Raji (cell line): ENCODE results near the gene C17orf113.

Experiments used
- POLR2A ChIP-seq: IDR thresholded peaks from 2 replicates; pipeline ENCODE4 v1.6.1; 2011; ENCODE audit warnings: low read depth, low read length, control low read depth; ENCODE audit not compliant: insufficient read depth

The C17orf113 gene

GRCh38 chr17:42050393-42051012 is at the start of gene C17orf113:
Gene C17orf113, minus strand, starts transcription at chr17:42050601. Its CDS starts 7,225 bp downstream, at chr17:42043376.
- no peak for TF ChIP-seq POLR2A

DNA sequence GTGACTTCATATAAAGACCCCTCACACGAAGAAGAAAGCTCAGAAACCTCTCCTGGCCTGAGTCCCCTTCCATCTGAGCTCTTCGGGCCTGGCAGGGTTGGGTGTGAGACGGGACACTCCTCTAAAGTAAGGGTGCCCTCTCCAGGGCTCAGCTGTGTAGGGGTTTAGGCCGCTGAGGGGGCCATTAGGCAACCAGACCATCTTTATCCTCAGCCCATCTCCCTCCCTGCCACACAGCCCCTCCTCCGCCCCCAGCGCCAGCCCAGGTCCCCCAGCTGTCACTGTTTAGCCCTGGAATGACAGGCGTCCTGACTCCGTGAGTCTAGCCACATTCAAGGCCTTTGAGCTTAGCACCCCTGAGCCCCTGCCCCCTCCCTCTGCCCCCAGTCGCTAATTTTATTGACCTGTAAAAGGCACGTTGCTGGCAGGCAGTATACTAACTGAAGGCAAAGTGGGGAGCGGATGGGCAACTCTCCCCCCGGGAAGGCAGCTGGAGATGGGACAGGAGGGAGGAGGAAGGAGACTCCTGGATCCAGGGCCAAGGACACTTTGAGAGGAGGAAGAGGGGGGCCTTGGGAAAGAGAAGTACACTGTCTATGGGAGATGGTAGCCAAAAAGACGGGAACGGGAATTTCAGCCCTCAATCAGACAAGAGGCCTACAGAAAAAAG is 48.5 kb upstream of the C17orf113 start:
- no peak for TF ChIP-seq POLR2A

DNA sequence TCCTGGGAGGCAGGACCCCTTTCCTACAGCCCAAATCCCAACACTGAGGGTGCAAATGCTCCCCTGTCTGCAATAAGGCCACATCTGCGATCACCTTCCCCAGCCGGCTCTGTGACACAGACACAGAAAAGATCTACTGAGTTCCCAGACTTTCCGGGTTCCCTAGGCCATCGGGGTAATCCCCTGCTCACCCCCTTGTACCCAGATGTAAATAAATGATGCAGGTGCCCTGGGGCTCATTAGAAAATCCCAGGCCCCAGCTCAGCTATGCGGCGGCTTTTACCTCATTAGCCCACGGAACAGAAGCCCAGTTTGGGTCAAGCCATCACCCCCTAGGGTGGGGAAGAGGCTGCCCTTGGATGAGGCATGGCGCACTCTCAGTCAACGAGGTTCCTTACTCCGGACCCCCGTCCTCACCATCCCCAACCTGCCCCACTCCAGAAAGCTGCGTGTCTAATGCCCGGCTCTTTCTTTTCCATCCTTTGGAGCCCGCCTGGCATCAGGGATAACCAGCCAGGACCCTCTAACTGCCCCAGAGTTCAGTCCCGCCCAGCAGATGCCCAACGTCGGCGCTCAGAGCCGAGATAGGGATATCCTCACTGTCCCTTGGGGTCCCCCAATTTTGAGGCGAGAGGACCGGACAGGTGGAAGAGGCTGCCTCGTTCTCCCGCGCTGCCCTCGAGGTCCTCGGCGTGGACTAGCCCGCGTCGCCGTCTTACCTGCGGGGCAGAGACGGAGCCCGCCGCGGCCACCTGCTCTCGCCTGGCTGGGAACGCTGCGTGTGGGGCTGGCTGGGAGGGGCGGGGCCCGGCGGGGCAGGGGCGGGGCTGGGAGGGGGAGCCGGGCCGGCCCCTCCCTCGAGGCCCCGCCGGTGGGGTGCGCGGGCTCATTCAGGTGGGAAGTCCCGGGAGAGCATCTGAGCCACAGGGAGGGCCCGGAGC is 47.6 kb upstream of the C17orf113 start, which contains the start of gene ZNF385C:
Gene ZNF385C, minus strand, starts transcription at position 783 of the 941 bp plus-strand sequence. CDS start 35,417 bp downstream, outside the sequence.
- TF ChIP-seq POLR2A = no peak

DNA sequence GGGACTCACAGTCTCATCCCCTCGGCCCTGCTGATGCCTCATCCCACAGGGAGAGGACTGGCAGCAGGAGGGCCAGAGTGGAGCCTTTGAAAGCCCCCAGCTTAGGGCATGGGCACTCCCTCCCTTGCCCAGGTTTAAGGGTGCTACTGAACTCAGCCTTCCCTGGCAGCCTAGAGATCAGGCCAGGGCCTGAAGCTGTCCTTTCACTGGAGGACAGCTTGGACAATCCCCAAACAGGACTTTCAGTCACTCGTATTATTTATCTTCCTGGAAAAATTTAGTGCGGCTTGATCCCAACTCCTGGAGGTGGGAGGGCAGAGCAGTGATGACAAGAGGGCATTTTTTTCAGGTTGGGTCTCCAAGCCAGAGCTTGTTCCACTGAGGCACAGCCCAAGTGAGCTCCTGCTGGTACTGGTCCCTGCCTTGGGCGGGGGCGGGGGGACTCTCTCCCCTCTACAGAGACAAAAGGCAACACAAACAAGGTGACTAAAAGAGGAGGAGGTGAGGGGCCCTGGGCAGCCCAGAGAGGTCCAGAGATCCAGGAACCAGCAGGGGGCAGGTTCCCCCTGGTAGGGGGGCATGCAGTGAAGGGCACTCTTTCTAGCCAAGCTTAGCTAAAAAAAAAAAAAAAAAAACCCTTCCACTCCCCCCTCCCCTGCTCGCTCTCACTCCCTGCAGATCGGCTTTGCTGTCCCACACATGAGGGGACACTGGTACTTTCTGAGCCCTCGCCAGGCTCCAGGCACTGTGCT is 46.1 kb upstream of the C17orf113 start:
- TF ChIP-seq POLR2A = no peak

DNA sequence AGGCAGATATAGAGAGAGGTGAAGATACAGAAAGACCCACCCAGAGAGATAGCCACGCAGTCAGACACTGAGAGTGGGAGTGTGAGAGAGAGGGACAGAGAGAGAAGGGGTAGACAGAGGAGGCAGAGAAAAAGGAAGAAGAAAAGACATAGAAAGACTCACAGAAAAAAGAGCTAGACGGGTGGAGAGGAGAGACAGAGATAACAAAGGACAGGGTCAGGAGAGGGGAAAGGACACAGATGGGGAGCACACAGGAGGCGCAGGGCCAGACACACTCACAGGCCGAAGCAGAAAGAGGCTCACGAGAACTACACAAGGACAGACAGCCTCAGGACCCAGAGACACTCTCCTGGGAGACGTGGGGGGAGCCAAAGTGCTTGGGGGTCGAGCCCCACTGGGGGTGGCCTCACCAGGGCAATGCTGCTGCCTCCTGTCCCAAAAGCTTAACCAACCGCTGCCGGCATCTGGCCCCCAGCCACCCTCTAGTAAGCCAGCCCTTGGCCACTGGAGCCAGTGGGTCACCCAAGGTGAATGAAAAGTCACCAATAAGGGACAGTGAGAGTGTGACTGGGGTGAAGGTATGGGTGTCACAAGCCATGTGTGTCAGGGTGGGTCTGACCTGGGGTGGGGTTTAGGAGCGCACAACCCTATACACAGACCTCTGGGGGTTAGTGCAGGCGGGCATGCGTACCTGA is 44.1 kb upstream of the C17orf113 start:
- no peak for TF ChIP-seq POLR2A

DNA sequence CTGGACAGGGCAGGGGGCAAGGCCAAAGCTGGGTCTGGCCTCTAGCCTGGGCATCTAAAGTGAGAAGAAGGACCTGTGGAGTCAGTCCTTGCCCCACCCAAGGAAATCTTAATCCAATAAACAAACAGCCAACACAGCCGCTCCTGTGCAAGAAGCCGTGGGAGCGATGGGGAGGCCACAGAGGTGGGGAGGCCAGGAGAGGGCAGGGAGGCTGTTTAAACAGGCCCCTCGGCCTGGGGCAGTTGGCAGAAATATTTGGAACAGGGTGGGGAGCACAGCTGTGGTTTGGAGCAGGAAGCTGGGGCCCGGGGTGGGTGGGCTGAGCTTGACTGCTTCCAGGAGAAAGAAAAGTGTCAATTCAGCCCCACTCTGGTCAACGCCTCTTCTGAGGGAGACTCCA is 42.5 kb upstream of the C17orf113 start:
- no peak for TF ChIP-seq POLR2A

- no peak for TF ChIP-seq POLR2A
Observed at GRCh38 chr17:42090964-42091790, 40.8 kb upstream of the C17orf113 start.

DNA sequence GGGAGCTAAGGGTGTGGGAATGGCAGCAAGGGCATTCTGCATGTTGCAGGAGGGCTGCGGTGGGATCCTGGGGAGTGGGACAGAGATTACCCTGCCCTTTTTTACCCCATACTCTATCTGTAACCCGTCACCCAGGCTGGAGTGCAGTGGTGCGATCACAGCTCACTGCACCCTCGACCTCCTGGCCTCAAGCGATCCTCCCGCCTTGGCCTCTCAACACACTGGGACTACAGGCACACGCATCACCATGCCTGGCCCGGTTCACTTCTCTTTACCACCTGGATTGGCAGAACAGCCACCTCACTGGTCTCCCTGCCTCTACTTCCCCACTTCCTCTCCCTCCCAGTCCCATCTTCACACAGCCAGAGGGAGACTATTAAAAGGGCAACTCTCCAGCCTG is 38.3 kb upstream of the C17orf113 start:
- no peak for TF ChIP-seq POLR2A

DNA sequence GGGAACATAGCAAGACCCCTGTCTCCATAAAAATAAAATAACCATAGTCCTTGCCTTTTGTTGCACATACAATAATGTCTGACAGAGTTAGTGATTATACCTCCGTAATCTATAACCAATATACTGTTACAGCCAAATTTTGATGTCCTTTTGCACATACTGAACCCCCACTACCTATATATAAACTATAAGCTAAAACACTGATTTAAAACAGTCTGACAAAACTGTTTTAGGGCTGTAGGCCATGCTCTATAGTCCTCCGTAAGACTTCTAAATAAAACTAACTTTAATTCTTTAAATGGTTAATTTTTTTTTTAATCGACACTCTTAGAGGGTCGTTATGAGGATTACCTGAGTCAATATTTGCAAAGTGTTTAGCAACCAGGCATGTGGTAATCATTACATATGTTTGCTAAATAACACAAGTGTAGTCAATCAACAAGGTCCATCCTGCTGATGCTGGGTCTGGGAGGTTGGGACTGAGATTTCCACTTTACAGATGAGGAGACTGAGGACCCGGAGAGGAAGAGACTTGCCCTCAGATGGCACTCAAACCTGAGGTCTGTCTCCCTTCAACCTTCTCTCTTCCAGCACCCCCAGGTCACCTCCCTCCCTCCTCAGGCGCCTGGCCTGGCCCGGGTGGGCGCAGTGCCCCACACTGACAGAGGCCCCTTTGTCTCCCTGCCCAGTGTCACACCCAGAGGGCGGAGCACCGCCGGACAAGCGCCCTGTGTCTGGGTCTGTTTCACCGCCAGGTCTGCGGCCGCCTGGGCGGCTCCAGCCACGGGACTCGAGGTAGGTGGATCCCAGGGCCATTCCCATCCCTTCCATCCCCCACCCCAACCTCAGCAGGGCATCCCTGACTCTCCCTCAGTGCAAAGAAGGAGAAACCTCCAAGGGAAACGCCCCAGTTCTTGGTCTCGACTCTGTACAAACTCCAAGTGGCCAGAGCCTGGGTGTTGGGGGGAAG is 37.6 kb upstream of the C17orf113 start:
- no peak for TF ChIP-seq POLR2A

- no peak for TF ChIP-seq POLR2A
Observed at GRCh38 chr17:42087042-42087701, 36.8 kb upstream of the C17orf113 start.

DNA sequence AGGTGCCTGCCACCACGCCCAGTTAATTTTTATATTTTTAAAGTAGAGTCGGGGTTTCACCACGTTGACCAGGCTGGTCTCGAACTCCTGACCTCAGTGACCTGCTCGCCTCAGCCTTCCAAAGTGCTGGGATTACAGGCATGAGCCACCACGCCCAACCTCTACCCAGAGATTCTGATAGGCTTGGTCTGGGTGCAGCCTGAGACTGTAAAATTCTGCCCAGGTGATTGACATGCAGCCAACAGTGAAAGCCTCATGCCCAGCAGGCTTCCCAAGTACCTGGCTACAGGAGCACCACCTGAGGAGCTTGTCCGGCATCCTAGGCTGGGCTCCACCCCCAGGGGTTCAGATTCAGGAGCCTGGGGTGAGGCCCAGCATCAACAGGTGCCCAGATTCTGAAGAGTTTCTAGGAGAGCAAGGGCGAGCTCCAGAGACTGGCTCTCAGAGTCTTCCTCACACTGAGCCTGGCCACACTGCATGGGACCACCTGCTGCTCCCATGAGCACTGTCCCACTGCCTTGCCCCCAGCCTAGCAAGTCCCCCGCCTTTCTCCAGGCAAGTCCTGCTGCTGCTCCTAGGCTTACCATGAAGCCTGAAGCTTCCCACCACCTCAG is 31.2 kb upstream of the C17orf113 start:
- no peak for TF ChIP-seq POLR2A
